Stimulated activated CD8-positive, alpha-beta memory T cell treated with anti-CD3 and anti-CD28 coated beads, Interleukin-12 subunit alpha, Interleukin-12 subunit beta, amount 100 ng/mL, for 4 hours (primary cell): ENCODE results near the gene TMEM164.

Source experiments
- DNase-seq: peaks from one replicate; pipeline ENCODE4 v3.0.0-alpha.2; 2020; ENCODE audit warnings: low read depth

The TMEM164 gene

GRCh38 chrX:110081320-110081719, 78.4 kb downstream of the TMEM164 start:
- DNase-seq = no peak

GRCh38 chrX:110081740-110082139, 78.8 kb downstream of the TMEM164 start:
- no peak for DNase-seq

- DNase-seq = no peak
Measured at GRCh38 chrX:110082161-110082560, 79.2 kb downstream of the TMEM164 start.

GRCh38 chrX:110086162-110086915, 83.4 kb downstream of the TMEM164 start:
- DNase-seq = no peak

GRCh38 chrX:110086916-110087484, 84.1 kb downstream of the TMEM164 start:
- DNase-seq = no peak

- DNase-seq = no peak
Measured at GRCh38 chrX:110087485-110088356, 84.8 kb downstream of the TMEM164 start.

- DNase-seq = no peak
Measured at GRCh38 chrX:110089656-110090403, 86.9 kb downstream of the TMEM164 start.

GRCh38 chrX:110097920-110098319, 95.0 kb downstream of the TMEM164 start:
- DNase-seq = no peak

- no peak for DNase-seq
Measured at GRCh38 chrX:110103344-110103743, 100.4 kb downstream of the TMEM164 start.

GRCh38 chrX:110104078-110104477, 101.2 kb downstream of the TMEM164 start:
- DNase-seq = no peak

- DNase-seq = no peak
Measured at GRCh38 chrX:110108381-110108821, 105.5 kb downstream of the TMEM164 start.

GRCh38 chrX:110114260-110114776, 111.4 kb downstream of the TMEM164 start:
- DNase-seq = no peak

- no peak for DNase-seq
Measured at GRCh38 chrX:110116066-110116980, 113.4 kb downstream of the TMEM164 start.

- DNase-seq = no peak
Measured at GRCh38 chrX:110118530-110118929, 115.6 kb downstream of the TMEM164 start.

- DNase-seq = no peak
Measured at GRCh38 chrX:110119480-110119879, 116.6 kb downstream of the TMEM164 start.

GRCh38 chrX:110120025-110120424, 117.1 kb downstream of the TMEM164 start:
- no peak for DNase-seq

GRCh38 chrX:110123331-110123782, 120.4 kb downstream of the TMEM164 start:
- DNase-seq = no peak

- DNase-seq = no peak
Measured at GRCh38 chrX:110125446-110126162, 122.7 kb downstream of the TMEM164 start.

- no peak for DNase-seq
Measured at GRCh38 chrX:110131031-110131430, 128.1 kb downstream of the TMEM164 start.
